NCI-H146 (cell line): ENCODE results near the gene OR10A5.
"Not testable (repeated sequence)": the region's sequence is repeated elsewhere in the genome, so short reads cannot be mapped to it uniquely, and the experiment has no call there.

ENCODE experiments used
- DNase-seq: peaks from one replicate; lab custom pipeline; 2025; lab: John Stamatoyannopoulos, UW

Gene OR10A5

GRCh38 chr11:6875761-6876160 lies 30.3 kb downstream of the OR10A5 start:
- no peak for DNase-seq

- DNase-seq: no peak
These were observed 30.8 kb downstream of the OR10A5 start, which contains the start of gene OR10A4 for GRCh38 chr11:6876325-6876724. Gene OR10A4 (plus strand): TSS chr11:6876625. CDS start chr11:6876648, 23 bp downstream.

- DNase-seq: no peak
These were observed 31.4 kb downstream of the OR10A5 start for GRCh38 chr11:6876914-6877313.

- DNase-seq: no peak
These were observed 37.3 kb downstream of the OR10A5 start for GRCh38 chr11:6882751-6883150.

- not testable (repeated sequence) for DNase-seq
These were observed 42.2 kb downstream of the OR10A5 start for GRCh38 chr11:6887711-6888110.

- DNase-seq: no peak
These were observed 43.3 kb downstream of the OR10A5 start for GRCh38 chr11:6888830-6889229.

- DNase-seq: no peak
These were observed 44.4 kb downstream of the OR10A5 start for GRCh38 chr11:6889835-6890234.

- no peak for DNase-seq
These were observed 46.9 kb downstream of the OR10A5 start, which contains the start of gene OR2D2 for GRCh38 chr11:6892400-6892799. Gene OR2D2 (minus strand): TSS chr11:6892500. CDS start chr11:6892500, 0 bp downstream.

- DNase-seq: no peak
These were observed 48.6 kb downstream of the OR10A5 start for GRCh38 chr11:6894097-6894496.

GRCh38 chr11:6895010-6895409 lies 49.5 kb downstream of the OR10A5 start:
- DNase-seq: no peak
